CD4-positive, alpha-beta T cell treated with Interleukin-17A for 1 hour (primary cell): ENCODE results near the gene DNAJC7.
"Not testable (repeated sequence)": the region's sequence is repeated elsewhere in the genome, so short reads cannot be mapped to it uniquely, and the experiment has no call there.

Experiments
- DNase-seq: peaks from one replicate; pipeline ENCODE4 v3.0.0-alpha.2; 2020

The DNAJC7 gene

DNA sequence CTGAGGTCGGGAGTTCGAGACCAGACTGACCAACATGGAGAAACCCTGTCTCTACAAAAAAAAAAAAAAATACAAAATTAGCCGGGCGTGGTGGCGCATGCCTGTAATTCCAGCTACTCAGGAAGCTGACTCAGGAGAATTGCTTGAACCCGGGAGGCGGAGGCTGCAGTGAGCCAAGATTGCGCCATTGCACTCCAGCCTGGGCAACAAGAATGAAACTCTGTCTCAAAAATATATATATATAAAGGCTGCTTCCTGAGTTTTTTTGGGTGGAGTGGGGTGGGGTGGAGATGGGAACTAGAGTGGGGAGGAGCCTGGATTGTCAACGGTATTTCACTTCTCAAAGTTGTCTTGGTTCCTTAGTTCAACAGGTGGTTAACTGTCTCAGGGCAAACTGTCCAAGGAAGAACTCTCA lies 7.0 kb downstream of the DNAJC7 start:
- DNase-seq = not testable (repeated sequence)

DNA sequence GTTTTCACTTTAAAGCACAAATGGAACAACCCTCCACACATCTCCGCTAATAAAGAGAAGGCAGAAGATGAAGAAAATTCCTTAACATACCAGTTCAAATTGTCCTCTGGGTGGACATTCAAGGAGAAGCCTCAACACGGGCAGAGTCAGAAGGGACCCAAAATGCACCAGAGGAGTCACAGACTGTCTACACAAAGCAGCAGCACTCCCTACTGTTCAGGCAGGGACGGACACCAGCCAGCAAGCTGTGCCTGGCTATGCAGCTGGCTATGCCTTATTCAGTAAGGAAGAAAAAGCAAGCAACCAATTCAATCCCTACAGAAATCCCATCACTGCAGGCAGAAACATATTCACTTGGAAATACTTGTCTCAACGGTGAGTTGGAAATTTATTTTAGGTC lies 8.1 kb downstream of the DNAJC7 start:
- no peak for DNase-seq

DNA sequence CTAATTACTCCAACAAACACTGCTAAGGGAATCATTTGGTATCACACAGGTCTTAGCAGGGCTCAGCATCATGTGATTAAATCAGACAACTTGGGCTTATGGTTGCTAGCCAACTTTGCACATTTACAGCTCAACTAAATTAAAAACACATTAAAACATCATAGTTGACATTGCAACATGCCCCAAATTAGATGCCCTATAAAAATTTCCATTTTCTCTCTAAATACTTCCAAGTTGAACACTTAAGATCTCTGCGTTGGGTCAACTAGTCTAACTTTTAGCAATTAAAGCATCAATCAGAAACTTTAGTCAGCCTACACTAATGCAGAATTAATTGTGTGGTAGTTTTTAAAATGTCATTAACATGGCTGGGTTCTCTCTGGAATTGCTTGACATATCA lies 12.1 kb downstream of the DNAJC7 start:
- DNase-seq = no peak

DNA sequence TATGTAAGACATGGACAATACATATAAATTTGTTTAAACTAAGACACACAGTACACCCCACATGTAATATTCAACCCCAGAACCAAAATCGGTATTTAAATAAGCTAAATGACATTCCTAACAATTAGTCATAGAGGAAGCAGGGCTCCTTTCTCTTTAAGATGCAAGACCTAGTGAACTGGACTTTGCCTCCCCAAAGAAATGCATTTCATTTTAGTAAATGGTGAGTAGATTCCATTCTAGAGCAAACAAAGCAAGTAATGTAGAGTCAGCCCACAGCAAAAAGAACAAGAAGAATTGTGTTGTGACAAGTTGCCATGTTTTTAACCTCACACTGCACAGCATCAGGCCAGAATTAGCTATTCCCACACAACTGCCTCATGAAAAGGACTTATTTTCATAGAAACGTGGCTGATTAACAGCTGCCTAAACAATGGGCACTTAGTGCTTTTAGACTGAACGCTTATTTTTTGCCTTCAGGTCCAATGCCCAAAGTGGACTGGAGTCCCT lies 14.4 kb downstream of the DNAJC7 start:
- DNase-seq = no peak

DNA sequence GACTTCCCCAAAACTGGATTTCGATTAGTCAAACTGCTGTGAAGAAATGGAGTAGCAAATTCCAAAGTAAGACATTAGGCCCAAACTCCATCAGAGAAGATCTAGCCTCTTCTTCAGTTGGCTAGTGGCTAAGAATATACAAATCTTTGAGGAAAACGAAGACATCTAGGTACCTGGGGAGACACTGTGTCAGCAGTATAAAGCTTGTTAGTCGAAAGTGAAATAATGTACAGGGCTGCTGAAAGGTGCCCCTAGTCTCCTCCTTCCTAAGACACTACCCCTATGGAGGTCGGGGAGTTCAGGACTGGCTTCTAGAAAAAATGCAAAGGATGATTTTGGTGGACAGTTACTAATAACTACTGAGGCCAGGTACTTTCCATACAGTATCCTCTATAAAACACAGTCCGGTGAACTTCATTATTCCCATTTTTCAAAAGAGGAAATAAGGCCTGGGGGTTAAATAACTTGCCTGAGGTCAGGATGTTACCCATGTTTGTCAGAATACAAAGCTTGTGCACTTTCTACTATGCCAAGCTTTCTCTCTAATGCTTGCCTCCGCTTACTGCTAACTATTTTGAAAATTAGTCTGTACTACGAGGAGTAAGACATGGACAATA lies 15.0 kb downstream of the DNAJC7 start:
- no peak for DNase-seq

DNA sequence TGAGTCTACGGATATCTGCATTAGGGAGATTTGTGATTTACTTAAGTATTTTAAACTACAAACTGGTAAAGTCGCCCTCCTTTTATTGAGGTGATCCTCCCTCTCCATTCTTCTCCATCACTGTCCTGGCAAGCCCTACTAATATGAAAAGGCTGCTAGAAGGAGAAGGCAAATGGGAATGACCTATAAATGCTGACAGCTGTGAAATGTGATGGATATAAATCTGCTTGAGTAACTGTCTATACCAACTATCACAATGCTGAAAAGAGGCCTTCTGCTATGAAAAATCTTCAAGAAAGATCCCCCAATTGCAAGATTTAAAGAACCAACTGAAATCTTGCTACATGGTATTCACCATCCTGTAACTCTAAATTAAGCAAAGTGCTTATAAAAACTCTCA lies 15.5 kb downstream of the DNAJC7 start:
- no peak for DNase-seq

DNA sequence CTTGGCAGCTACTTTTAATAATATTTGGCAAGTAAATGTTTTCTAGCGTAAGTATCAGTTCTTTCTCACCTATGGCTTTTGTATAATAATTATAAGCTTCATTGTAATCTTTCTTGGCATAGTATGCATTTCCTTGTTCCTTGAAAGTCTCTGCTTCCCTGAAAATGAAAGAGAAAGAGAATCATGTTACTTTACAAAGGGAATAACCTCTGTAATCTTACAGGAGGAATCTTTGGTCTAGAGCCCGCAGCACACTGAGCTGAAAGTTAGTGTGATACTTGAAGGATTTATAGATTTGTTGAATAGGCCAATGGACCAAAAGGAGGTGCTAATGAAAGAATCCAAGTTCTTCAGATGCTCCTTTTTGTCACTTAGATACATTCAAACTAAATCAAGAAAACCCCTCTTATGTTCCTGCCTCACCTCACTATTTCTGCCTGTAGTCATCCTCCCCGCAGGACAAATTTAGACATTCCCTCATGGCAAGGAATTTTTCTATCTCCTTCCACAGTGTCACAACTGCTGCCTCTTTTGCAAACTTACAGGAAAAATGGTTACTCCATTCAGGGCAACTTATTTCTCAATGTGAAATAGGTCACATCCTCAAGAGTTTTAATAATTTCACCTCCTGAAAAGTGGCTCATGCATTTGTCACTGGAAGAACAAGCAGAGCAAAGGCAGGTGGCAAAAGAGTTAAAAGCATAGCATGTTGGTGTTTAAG lies 16.7 kb downstream of the DNAJC7 start:
- DNase-seq = no peak

DNA sequence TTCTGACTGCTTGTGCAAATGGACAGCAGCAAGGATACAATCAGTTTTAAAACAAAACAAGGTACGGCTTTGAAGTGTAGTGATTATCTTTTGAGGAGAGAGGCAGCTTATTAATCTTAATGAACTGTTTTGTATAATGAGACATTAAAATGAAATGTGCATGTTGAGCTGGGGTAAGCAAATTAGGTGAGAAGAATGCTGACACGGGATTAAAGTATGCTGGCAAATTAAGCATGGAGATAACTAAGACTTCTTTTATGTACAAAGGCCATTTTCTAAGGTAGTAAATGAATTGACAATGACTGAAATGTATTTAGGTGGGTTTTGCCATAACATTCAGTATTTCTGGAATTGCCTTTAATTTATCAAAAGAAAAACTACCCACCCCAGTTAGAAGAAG lies 18.7 kb downstream of the DNAJC7 start:
- no peak for DNase-seq

DNA sequence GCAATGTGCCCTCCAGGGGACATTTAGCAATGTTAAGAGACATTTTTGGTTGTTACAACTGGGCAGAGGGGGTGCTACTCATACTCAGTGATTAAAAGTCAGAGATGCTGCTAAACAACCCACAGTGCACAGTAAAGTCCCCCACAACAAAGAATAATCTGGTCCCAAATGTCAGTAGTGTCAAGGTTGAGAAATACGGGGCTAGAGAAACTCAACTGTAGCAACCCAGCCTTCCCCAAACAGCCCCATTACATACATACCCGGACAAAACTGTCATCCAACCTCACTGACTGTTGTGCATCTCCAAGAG lies 20.4 kb downstream of the DNAJC7 start:
- no peak for DNase-seq

DNA sequence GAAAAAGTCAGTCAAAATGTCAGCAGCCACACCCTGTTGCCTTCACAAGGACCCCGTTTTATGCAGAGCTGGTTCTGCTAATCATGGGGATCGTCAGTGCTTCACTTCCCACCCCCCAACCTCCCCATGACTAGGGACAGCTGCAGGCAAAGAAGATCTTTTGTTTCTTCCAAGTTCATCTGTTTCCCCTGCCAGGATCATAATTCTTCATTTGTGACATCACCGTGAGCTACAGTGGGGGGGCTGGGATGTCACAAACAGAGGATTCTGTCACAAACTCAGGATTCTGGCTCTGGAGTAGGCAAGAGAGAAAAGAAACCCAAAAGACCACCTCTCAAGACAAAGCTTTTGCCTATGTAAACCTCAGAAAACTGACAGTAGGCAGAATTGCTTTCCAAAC lies 24.7 kb downstream of the DNAJC7 start:
- DNase-seq = no peak

DNA sequence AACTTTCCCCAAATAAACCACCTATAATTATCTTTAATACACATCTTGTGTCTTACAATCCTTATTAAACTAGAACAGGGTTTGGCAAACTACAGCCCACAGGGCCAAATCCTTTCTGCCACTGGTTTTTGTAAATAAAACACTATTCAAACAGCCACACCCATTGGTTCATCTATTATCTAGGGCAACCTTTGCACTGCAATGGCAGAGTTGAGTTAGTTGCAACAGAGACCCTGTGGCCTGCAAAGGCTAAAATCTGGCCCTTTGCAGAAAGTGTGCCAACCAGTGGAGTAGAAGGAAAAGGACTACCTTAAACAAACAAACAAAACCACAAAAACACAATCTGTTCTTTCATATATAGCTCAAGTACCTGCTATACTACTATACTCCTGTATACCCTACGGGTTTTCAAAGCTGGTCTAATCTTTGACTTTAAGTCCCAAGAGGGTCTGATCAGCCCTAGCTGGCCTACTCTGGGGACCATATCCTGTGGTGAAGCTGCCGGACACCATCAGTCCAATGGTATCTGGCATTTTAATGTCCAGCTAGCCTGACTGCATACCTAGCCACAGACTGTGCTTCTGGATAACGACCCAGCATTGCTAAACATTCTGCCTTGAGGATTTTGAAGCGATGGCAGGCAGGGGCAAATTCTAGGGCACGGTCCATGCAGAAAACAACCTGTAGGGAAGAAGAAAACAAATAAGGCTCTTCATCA lies 27.4 kb downstream of the DNAJC7 start:
- DNase-seq = no peak

DNA sequence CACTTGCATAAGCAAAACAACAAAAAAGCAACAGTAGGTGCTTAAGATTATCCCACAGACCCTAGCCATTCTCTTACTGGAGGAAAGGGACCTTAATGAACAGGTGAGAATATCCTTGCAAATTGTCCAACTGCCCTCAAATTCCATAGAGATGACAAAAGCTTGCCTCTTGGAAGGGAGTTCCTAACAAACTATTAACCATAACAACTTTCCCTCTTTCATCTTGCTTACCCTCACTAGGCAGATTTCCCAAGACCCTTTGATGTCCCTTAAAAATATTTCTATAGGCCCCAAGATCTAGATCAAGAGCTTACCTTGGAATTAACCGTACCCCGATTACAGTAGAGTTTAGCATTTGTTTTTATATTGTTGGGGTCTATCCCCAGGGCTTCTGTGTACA lies 28.8 kb downstream of the DNAJC7 start:
- DNase-seq = no peak

DNA sequence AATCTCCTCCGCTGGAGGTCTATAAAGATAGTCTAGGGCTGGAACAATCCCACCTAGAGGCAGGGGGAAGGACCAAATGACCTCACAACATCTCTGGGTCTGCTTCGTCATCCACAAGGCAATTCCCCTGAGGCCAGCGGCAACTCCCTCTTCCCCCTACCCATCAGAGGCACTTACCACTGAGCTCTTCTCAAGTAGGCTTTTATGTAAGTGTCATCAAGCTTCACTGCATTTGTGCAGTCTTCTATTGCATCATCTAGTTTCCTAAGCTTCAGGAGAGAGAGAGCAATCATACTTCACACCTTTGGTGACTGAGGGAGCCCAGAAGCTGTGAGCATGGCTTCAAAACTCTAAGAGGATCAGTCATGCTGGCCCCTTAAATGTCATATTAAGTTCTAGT lies 29.6 kb downstream of the DNAJC7 start:
- no peak for DNase-seq

DNA sequence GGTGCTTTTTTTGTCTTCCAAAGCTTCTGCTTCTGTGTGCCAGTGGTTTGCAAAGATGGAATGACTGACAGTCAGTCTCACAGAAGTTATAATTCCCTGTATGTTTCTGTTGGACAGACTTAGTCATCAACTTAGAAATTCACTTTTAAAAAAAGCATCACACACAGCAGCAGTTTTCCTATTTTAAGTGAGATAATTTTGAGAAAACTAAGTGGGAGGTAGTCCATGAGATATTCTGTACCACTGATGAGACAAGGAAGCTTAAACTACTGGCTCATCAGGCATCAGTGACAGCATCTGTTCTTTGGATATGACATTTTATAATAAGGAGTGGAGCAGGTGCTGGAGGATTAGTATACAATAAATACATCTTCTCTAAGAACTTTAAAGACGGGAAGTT lies 30.6 kb downstream of the DNAJC7 start:
- no peak for DNase-seq

DNA sequence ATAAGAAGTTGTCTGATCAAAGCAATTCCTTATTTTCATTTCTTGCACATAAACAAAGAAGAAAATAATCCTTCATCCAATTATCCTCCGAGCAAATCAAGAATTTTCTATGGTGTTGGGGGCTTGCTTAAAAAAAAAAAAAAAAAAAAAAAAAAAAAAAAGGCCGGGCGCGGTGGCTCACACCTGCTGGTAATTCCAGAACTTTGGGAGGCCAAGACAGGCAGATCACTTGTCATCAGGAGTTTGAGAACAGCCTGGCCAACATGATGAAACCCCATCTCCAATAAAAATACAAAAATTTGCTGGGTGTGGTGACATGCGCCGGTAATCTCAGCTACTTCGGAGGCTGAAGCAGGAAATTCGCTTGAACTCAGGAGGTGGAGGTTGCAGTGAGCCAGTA lies 31.3 kb downstream of the DNAJC7 start:
- no peak for DNase-seq

DNA sequence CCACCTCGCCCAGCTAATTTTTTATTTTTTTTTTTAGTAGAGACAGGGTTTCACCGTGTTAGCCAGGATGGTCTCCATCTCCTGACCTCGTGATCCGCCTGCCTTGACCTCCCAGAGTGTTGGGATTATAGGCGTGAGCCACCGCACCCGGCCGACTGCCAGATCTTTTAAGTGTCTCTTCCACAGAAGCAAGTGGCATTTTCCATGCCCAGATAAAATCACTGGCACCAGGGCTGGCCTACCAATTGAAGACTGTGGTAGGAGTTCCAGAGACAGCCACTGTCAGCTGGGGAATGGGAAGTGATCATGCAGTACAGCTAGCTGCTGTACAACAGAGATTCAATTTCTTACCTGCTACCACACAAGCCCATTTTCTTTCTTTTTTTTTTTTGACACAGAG lies 32.8 kb downstream of the DNAJC7 start:
- DNase-seq = no peak

DNA sequence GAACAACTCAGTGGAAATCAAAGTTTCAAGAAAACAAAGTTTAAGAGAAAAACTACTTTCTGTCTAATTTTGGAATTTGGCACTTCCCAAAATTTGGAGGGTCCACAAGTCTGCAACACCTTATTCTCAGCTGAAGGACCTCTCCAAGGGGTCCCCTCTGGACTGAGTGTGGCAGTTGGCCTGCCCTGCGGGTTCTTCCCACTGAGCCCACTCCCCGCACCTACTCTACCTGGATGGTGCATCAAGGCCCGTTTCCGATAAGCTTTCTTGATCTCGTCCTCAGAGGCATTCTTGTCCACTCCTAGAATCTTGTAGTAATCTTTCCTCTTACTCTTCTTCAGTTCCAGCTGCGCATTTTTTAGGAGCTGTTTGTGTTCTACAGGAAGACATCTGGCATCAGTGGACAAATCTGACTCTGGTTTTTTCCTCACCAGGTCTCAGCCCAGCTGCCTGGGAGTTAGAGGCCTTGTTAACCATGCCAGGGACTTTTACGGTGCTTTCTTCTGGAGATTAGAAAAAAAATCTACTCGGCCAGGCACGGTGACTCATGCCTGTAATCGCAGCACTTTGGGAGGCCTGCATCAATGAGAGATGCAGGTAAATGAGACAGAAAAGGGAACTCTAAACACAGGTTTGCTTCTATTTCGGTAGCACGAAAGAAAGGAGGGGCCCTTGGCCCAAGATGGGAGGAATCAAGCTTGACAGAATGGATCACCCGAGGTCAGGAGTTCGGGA lies 35.0 kb downstream of the DNAJC7 start:
- DNase-seq = no peak

DNA sequence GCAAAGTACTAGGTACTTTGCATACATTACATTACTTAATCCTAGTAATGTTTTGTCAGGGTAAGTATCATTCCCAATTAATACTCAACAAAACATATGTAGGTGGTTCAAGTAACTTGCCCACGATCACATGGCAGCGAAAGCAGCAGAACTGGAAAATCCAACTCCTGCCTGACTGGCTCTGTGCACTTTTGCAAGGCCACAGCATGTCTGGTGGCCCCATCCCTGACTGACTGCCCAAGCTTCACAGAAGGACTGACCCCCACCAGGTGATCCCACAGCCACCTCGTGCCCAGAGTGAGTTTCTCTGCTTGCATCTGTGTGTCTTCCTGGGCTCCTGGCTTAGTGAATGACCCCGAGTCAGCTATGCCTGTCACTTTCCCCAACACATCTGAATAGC lies 39.2 kb downstream of the DNAJC7 start:
- no peak for DNase-seq

DNA sequence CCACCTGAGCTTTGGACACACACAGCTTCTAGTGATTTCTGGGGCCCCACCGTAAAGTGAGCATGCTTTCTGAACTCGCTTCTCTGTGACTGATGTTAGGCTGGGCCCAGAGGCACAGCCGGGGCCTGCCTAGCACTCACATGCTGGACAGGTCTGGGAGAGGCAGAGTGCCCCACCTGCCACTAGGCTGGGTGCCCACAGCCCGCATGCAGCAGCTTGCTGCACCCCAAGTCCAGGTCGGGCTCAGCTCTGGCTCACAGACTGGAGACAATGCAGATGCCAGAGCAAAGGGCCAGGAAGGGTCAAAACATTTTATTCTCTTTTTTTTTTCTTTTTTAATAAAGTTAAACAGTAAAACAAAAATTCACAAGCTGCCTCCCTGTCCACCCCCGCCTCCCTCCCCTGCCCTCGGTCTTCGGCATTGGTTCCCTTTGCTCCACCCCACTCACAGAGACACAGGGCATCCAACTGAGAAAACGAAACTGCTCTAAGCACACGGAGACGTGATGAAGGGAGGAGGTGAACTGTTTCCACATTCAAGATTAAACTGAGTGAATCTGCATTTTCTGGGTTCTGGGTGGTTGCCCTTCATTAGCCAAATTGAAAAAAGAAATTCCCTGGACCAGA lies 41.0 kb downstream of the DNAJC7 start:
- no peak for DNase-seq

DNA sequence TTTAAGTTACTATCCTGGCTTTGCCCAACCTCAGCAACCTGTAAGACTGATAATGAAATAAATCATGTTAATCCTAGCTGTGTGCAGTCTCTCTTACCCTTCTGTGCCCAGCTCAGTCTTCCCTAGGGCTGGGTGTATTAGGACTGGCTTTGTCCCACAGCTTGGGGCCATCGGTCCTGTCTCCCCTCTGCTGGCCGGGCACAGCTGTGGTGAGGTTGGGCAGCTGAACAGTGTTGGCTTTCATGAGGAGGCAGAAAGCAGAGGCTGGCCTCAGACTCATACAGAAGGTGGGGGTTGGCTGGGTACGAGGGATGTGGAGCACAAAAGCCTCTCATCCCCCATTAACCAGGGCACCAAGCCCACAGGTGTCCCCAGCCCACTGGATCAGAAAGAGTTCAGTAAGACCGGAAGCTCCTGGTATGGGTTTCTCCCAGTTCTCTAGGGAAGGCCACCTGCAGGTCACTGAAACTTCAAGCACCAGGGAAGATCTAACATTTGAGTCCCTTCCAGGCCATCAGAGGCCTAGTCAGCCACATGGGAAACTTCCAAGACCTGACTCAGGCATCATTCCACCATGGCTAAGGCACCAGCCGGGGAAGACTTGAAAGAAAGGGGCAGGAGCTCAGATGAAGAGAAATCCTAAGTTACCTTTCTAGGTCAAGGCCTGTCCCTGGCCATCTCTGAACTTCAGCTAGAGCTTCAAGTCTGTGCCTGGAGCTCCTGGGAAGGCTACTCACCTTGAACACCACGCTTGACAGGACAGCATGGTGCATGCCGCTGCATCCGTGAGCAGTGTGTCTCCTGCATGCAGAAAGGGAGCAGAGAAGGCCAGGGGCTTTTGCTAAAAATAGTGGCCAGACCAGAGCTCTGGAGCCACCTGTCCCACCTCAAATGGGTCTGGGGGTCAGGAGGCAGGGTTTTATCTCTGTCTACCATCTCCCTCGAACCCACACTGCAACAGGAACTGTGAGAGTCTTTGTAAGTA lies 41.8 kb downstream of the DNAJC7 start:
- no peak for DNase-seq

DNA sequence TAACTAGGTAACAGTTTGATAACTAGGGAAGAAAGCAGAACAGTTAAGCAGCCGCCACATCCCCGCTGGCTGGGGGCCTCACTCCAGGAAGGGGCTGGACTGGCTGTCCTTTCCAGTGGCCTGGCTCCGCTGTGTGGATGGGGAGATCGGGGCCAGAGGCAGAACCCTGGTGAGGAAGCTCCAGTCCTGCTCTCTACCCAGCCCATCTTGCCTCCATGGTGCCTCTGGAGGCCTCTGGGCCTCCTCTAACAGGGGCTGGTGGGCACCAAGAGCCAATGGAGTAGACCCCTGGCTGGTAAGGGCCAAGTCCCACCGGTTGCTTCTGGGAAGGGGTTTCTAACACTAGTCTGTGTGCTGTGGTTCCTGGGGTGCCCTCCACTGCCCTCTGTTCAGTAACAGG lies 42.6 kb downstream of the DNAJC7 start:
- no peak for DNase-seq

DNA sequence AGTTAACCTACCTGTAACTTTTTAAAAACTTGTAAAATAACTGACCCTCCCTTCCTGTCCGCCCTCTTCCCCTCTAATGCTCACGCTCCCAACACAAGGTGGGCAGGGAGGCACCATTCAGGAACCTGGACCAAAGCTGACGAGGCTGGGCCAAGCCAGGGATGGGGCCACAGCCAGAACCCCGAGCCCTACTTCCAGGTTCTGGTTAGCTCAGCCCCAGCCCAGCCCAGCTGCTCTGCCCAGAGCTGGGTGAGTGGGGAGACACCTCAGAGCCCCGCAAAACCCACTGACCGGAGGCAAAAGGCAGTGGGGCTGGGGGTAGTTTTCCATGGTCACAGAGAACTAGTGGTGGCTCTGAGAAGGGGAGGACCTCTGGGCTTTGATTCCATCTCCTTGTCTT lies 43.2 kb downstream of the DNAJC7 start:
- DNase-seq = no peak
